Endothelial cell of umbilical vein (primary cell): ENCODE results near the gene KHDRBS1. TPM values are rescaled to one million over a fixed set of nuclear protein-coding genes. Genes with fewer than 3 reads are reported as not detected.

Experiments used
- BruUV-seq: library from RNA; stranded (reverse); fragments of 400-500 nt; replicated peaks from 2 replicates; lab custom pipeline; 2021; lab: Mats Ljungman, UMichigan
- CTCF ChIA-PET: fragments of 300-600, 350-600 bp; sonication (Branson Sonifier 250); formaldehyde crosslinking; loops from one replicate; lab custom pipeline; 2021; ENCODE audit warnings: antibody characterized with exemption, inconsistent platforms; lab: Charles Lee
- POLR2A ChIA-PET: fragments of 300-600, 350-600 bp; sonication (Branson Sonifier 250); formaldehyde crosslinking; loops from one replicate; lab custom pipeline; 2021; ENCODE audit warnings: antibody characterized with exemption, inconsistent platforms; lab: Charles Lee
- DNase-seq: peaks from one replicate; pipeline ENCODE4 v3.0.0-alpha.2; 2011; ENCODE audit warnings: low read depth, low spot score
- FAIRE-seq: peaks from 2 replicates; lab custom pipeline; 2011; peaks lifted over from hg19 to GRCh38; lab: Jason Lieb, UNC
- H2AFZ ChIP-seq: 2 replicates; pipeline ENCODE4 v1.6.0; 2012; ENCODE audit warnings: low read depth, low read length, control low read depth, inconsistent platforms
- H3K27ac ChIP-seq: 2 replicates; pipeline ENCODE4 v1.5.1; 2011; ENCODE audit warnings: low read depth, mild to moderate bottlenecking, control low read depth, low read length, moderate library complexity; ENCODE audit not compliant: insufficient read depth
- H3K27me3 ChIP-seq, 2 experiments: 2 replicates each; pipeline versions ENCODE4 v1.6.0 to v1.6.1; 2011; ENCODE audit warnings: low read length in 2 of 2, mixed read lengths in 1 of 2; ENCODE audit not compliant: control insufficient read depth in 2 of 2, insufficient read depth in 2 of 2
- H3K36me3 ChIP-seq, 2 experiments: 2 replicates in 1 of 2; 3 replicates in 1 of 2; pipeline ENCODE4 v1.5.1; 2011; ENCODE audit warnings: low read length in 2 of 2, mild to moderate bottlenecking in 1 of 2, moderate library complexity in 1 of 2; ENCODE audit not compliant: control insufficient read depth in 2 of 2, insufficient read depth in 2 of 2; ENCODE audit errors: extremely low read depth in 1 of 2
- H3K4me1 ChIP-seq: 3 replicates; pipeline ENCODE4 v1.5.1; 2011; ENCODE audit warnings: mild to moderate bottlenecking, low read length; ENCODE audit not compliant: control insufficient read depth, insufficient read depth; ENCODE audit errors: extremely low read depth
- H3K4me2 ChIP-seq: 2 replicates; pipeline ENCODE4 v1.6.1; 2011; ENCODE audit warnings: low read length, control low read depth, mixed read lengths; ENCODE audit not compliant: insufficient read depth
- H3K4me3 ChIP-seq, 3 experiments: fragments of 200-600 bp in 1 of 3; sonication (generic), shearing (Covaris generic) in 1 of 3; replicated peaks in 1 of 3; 2 replicates each; pipeline ENCODE4 v1.5.1; 2011 to 2016; ENCODE audit warnings: control low read depth in 3 of 3, low read length in 3 of 3, mild to moderate bottlenecking in 2 of 3, inconsistent platforms in 1 of 3, low read depth in 1 of 3, moderate library complexity in 1 of 3; ENCODE audit not compliant: insufficient read depth in 1 of 3
- H3K79me2 ChIP-seq: 2 replicates; pipeline ENCODE4 v1.6.0; 2012; ENCODE audit warnings: low read length, inconsistent platforms; ENCODE audit not compliant: control insufficient read depth, insufficient read depth
- H3K9ac ChIP-seq: replicated peaks from 2 replicates; pipeline ENCODE3; 2011; ENCODE audit warnings: low read length, control low read depth; ENCODE audit not compliant: insufficient read depth; ENCODE audit errors: extremely low read depth
- H3K9me1 ChIP-seq: replicated peaks from 3 replicates; pipeline ENCODE4 v1.6.0; 2011; ENCODE audit warnings: mild to moderate bottlenecking, low read length; ENCODE audit not compliant: control insufficient read depth, insufficient read depth; ENCODE audit errors: extremely low read depth
- H3K9me3 ChIP-seq: replicated peaks from 2 replicates; pipeline ENCODE4 v1.5.1; 2012; ENCODE audit warnings: low read length, inconsistent platforms; ENCODE audit not compliant: control insufficient read depth, insufficient read depth
- H4K20me1 ChIP-seq: replicated peaks from 2 replicates; pipeline ENCODE3; 2011; ENCODE audit warnings: mild to moderate bottlenecking, low read length; ENCODE audit not compliant: control insufficient read depth, insufficient read depth; ENCODE audit errors: extremely low read depth
- EZH2 ChIP-seq: IDR thresholded peaks from 2 replicates; pipeline ENCODE4 v1.6.1; 2012; ENCODE audit warnings: borderline replicate concordance, low read depth, mild to moderate bottlenecking, moderate library complexity, low read length, inconsistent platforms; ENCODE audit not compliant: severe bottlenecking
- MAX ChIP-seq: IDR thresholded peaks from 2 replicates; pipeline ENCODE4 v1.6.1; 2011; ENCODE audit not compliant: insufficient read depth, insufficient read length
- MYC ChIP-seq: IDR thresholded peaks from one replicate; pipeline ENCODE4 v1.6.1; 2011; ENCODE audit warnings: mild to moderate bottlenecking, low read depth, low read length
- POLR2A ChIP-seq: IDR thresholded peaks from 2 replicates; pipeline ENCODE4 v1.6.1; 2012; ENCODE audit warnings: low read depth, mild to moderate bottlenecking, control low read depth, low read length
- POLR2AphosphoS5 ChIP-seq: IDR thresholded peaks from 2 replicates; pipeline ENCODE4 v1.6.1; 2012; ENCODE audit warnings: low read depth, mild to moderate bottlenecking, control low read depth, low read length, moderate library complexity; ENCODE audit not compliant: insufficient read depth
- dilution Hi-C: fragments of 300-500 bp; cut with MboI; formaldehyde crosslinking; loops from one replicate; pipeline ENCODE4 v1.15.0; 2019; ENCODE audit warnings: low sequenced_read_pairs; ENCODE audit not compliant: extremely low pct_ligation_motif_present
- intact Hi-C: fragments of 100-400 bp; cut with micrococcal nuclease; formaldehyde crosslinking; loops from one replicate; pipeline ENCODE4 v1.10.0; 2022
- polyA plus RNA-seq, 4 experiments: library from polyadenylated mRNA; depleted of rRNA in 3 of 4; stranded (reverse) in 3 of 4; unstranded in 1 of 4; fragments of >200 nt; gene quantifications; 2 replicates each; pipeline versions ENCODE4 v1.2.1 to v1.2.3, GENCODE V29; 2011 to 2012; ENCODE audit warnings: missing spikeins in 1 of 4
- total RNA-seq: library from RNA; stranded (reverse); gene quantifications from 2 replicates; pipeline ENCODE4 v1.2.3, GENCODE V29; 2021

Gene KHDRBS1
- total and polyA plus RNA-seq, 2 donors (not counting 3 experiments of a cell fraction or from before 2014, with no cell fraction given): 43.4 to 194 TPM

GRCh38 chr1:32048440-32048839 lies 34.8 kb downstream of the KHDRBS1 start:
- no peaks in the 10 kb centered on the region for H3K27me3 ChIP-seq
- no peak for TF ChIP-seq POLR2AphosphoS5
- no peak for TF ChIP-seq MYC
- no peak for TF ChIP-seq MAX
- TF ChIP-seq POLR2A: no peak
- dilution Hi-C loops (no loop called here), intact Hi-C loops (no loop called here)
- H3K4me3 ChIP-seq: no peak overlapping the region
- no peak overlapping the region for H3K9ac ChIP-seq
- H3K36me3 ChIP-seq: peaks cover 23 to 36% of the 10 kb centered on the region in 2 experiments
- H3K4me1 ChIP-seq: no peaks in the 10 kb centered on the region
- no peak for FAIRE-seq
- H4K20me1 ChIP-seq: no peaks in the 10 kb centered on the region
- no peaks in the 10 kb centered on the region for H3K9me3 ChIP-seq
- ChIA-PET POLR2A (no interaction called here), CTCF (interaction anchor here (1.3 kb wide), 1 partner anchor 15 kb away, joined by 6 read pairs; no protein-coding TSS in a partner anchor)
- H3K79me2 ChIP-seq: peaks cover 35% of the 10 kb centered on the region
- no peak for DNase-seq
- no peak overlapping the region for H3K27ac ChIP-seq
- no peak overlapping the region for H3K4me2 ChIP-seq
- no TSS peak for BruUV-seq
- H3K9me1 ChIP-seq: no peaks in the 10 kb centered on the region
- no peak overlapping the region for H2AFZ ChIP-seq

GRCh38 chr1:32051706-32052105 lies 38.0 kb downstream of the KHDRBS1 start:
- TF ChIP-seq EZH2: no peak
- no peak overlapping the region for H3K9ac ChIP-seq
- H3K36me3 ChIP-seq: peaks cover 36 to 44% of the 10 kb centered on the region in 2 experiments
- dilution Hi-C loops (no loop called here), intact Hi-C loops (no loop called here)
- peaks cover 3% of the 10 kb centered on the region for H4K20me1 ChIP-seq
- H3K27me3 ChIP-seq: no peaks in the 10 kb centered on the region
- H3K79me2 ChIP-seq: peaks cover 39% of the 10 kb centered on the region
- H3K9me1 ChIP-seq: no peaks in the 10 kb centered on the region
- ChIA-PET CTCF (interaction anchor here (0.7 to 4.2 kb wide), 2 partner anchors 11 to 38 kb away, joined by 4 to 33 read pairs; no protein-coding TSS in a partner anchor), POLR2A (no interaction called here)
- DNase-seq (no peak), FAIRE-seq (no peak)
- no TSS peak for BruUV-seq
- no peaks in the 10 kb centered on the region for H3K9me3 ChIP-seq
- H3K27ac ChIP-seq: no peak overlapping the region
- H3K4me3 ChIP-seq: no peak overlapping the region
- no peaks in the 10 kb centered on the region for H3K4me1 ChIP-seq
- no peak overlapping the region for H3K4me2 ChIP-seq
- no peak overlapping the region for H2AFZ ChIP-seq
